Activated naive CD4-positive, alpha-beta T cell treated with anti-CD3 and anti-CD28 coated beads, Interleukin-2, amount 50 U/mL, for 72 hours (primary cell): ENCODE data around the gene ZMAT3. TPM values are rescaled to one million over a fixed set of nuclear protein-coding genes. Genes with fewer than 3 reads are reported as not detected.
A peak's percentile ranks its signal among the peaks of the same experiment; 100 is the strongest.

ENCODE experiments used
- ATAC-seq, 2 donors: fragments of 150-1000 bp; cut with Tn5 transposase; 2 replicates each; pipeline ENCODE4 v1.10.0; 2021; ENCODE audit warnings: mild to moderate bottlenecking in 2 of 2, moderate library complexity in 2 of 2
- DNase-seq, 2 donors: peaks; one replicate each; pipeline ENCODE4 v3.0.0; 2021 to 2022; ENCODE audit warnings: low spot score in 2 of 2
- H3K27ac Mint-ChIP-seq, 2 donors: one replicate each; pipeline ENCODE4 v1.8.0; 2022; ENCODE audit warnings: mild to moderate bottlenecking in 2 of 2, mixed read lengths in 2 of 2
- H3K36me3 Mint-ChIP-seq, 2 donors: one replicate each; pipeline ENCODE4 v1.8.0; 2022; ENCODE audit warnings: mixed read lengths in 2 of 2
- H3K9me3 Mint-ChIP-seq, 2 donors: one replicate each; pipeline ENCODE4 v1.8.0; 2022; ENCODE audit warnings: mixed read lengths in 2 of 2
- total RNA-seq, 2 donors: library from RNA; stranded (reverse); gene quantifications; one replicate each; pipeline ENCODE4 v1.2.3, GENCODE V29; 2022

ZMAT3 gene
- total RNA-seq, 2 donors from 2014 or later = 11.1 to 83.2 TPM

- H3K36me3 Mint-ChIP-seq = peaks cover 0 to 4% of the 10 kb centered on the region in 2 donors
- ATAC-seq (peak; percentile 84 to 92), DNase-seq (peak in 1 of 2 donors; percentile 76)
- H3K9me3 Mint-ChIP-seq = no peaks in the 10 kb centered on the region
- H3K27ac Mint-ChIP-seq = no peak overlapping the region
Measured at GRCh38 chr3:179015551-179016020, 56.0 kb downstream of the ZMAT3 start.

- H3K36me3 Mint-ChIP-seq = peaks cover 4 to 13% of the 10 kb centered on the region in 2 donors
- ATAC-seq (no peak), DNase-seq (no peak)
- H3K9me3 Mint-ChIP-seq = no peaks in the 10 kb centered on the region
- H3K27ac Mint-ChIP-seq = peak overlapping the region in 1 of 2 donors; percentile 20
Measured at GRCh38 chr3:179005706-179006105, 65.9 kb downstream of the ZMAT3 start.

- Mint-ChIP-seq H3K36me3 (peaks cover 4 to 13% of the 10 kb centered on the region in 2 donors), H3K27ac (peak overlapping the region in 1 of 2 donors; percentile 20), H3K9me3 (no peaks in the 10 kb centered on the region)
- DNase-seq (no peak), ATAC-seq (no peak)
Measured at GRCh38 chr3:179005213-179005612, 66.4 kb downstream of the ZMAT3 start.

- H3K36me3 Mint-ChIP-seq = peaks cover 15 to 18% of the 10 kb centered on the region in 2 donors
- DNase-seq (no peak), ATAC-seq (no peak)
- no peaks in the 10 kb centered on the region for H3K9me3 Mint-ChIP-seq
- peak overlapping the region in 1 of 2 donors; percentile 29 for H3K27ac Mint-ChIP-seq
Measured at GRCh38 chr3:179000659-179001058, 71.0 kb downstream of the ZMAT3 start.

GRCh38 chr3:179000144-179000543 is 71.5 kb downstream of the ZMAT3 start:
- Mint-ChIP-seq H3K36me3 (peaks cover 10 to 18% of the 10 kb centered on the region in 2 donors), H3K27ac (peak overlapping the region; percentile 35 to 90), H3K9me3 (no peaks in the 10 kb centered on the region)
- peak; percentile 96 to 99 for ATAC-seq
- no peak for DNase-seq

- H3K9me3 Mint-ChIP-seq = peaks cover under 1 to 5% of the 10 kb centered on the region in 2 donors
- no peak for DNase-seq
- H3K27ac Mint-ChIP-seq = peak overlapping the region in 1 of 2 donors; percentile 7
- ATAC-seq = peak in 1 of 2 donors; percentile 62
- H3K36me3 Mint-ChIP-seq = peaks cover 23 to 24% of the 10 kb centered on the region in 2 donors
Measured at GRCh38 chr3:178996399-178996798, 75.2 kb downstream of the ZMAT3 start.

GRCh38 chr3:178990293-178990692 is 81.3 kb downstream of the ZMAT3 start:
- peaks cover 66 to 70% of the 10 kb centered on the region in 2 donors for H3K36me3 Mint-ChIP-seq
- no peak overlapping the region for H3K27ac Mint-ChIP-seq
- DNase-seq = no peak
- ATAC-seq = no peak
- H3K9me3 Mint-ChIP-seq = peaks cover 40 to 44% of the 10 kb centered on the region in 2 donors

GRCh38 chr3:178989821-178990220 is 81.8 kb downstream of the ZMAT3 start:
- H3K36me3 Mint-ChIP-seq = peaks cover 69 to 75% of the 10 kb centered on the region in 2 donors
- no peak for DNase-seq
- H3K9me3 Mint-ChIP-seq = peaks cover 43 to 47% of the 10 kb centered on the region in 2 donors
- no peak overlapping the region for H3K27ac Mint-ChIP-seq
- no peak for ATAC-seq

- Mint-ChIP-seq H3K36me3 (peaks cover 67 to 69% of the 10 kb centered on the region in 2 donors), H3K27ac (no peak overlapping the region), H3K9me3 (peaks cover 48 to 51% of the 10 kb centered on the region in 2 donors)
- no peak for DNase-seq
- ATAC-seq = no peak
Measured at GRCh38 chr3:178987745-178988144, 83.9 kb downstream of the ZMAT3 start.

GRCh38 chr3:178986456-178986855 is 85.2 kb downstream of the ZMAT3 start:
- H3K9me3 Mint-ChIP-seq = peaks cover 46 to 48% of the 10 kb centered on the region in 2 donors

GRCh38 chr3:178982137-178982536 is 89.5 kb downstream of the ZMAT3 start:
- ATAC-seq (peak; percentile 68 to 76), DNase-seq (no peak)
- Mint-ChIP-seq H3K27ac (no peak overlapping the region), H3K9me3 (peaks cover 10 to 18% of the 10 kb centered on the region in 2 donors), H3K36me3 (peaks cover 20 to 21% of the 10 kb centered on the region in 2 donors)

More at GRCh38 chr3:178986456-178986855, 85.2 kb downstream of the ZMAT3 start:
- Mint-ChIP-seq H3K27ac (no peak overlapping the region), H3K36me3 (peaks cover 63% of the 10 kb centered on the region in 2 donors)
- DNase-seq = no peak
- no peak for ATAC-seq

- Mint-ChIP-seq H3K27ac (no peak overlapping the region), H3K9me3 (peaks cover 8 to 9% of the 10 kb centered on the region in 2 donors), H3K36me3 (peaks cover 23 to 26% of the 10 kb centered on the region in 2 donors)
- DNase-seq (no peak), ATAC-seq (no peak)
Measured at GRCh38 chr3:178975320-178975719, 96.3 kb downstream of the ZMAT3 start.

- no peak for ATAC-seq
- Mint-ChIP-seq H3K27ac (no peak overlapping the region), H3K9me3 (peaks cover 8 to 9% of the 10 kb centered on the region in 2 donors), H3K36me3 (peaks cover 23 to 26% of the 10 kb centered on the region in 2 donors)
- no peak for DNase-seq
Measured at GRCh38 chr3:178971614-178972013, 100.0 kb downstream of the ZMAT3 start.

GRCh38 chr3:178969004-178969700 is 102.5 kb downstream of the ZMAT3 start:
- no peak for DNase-seq
- H3K36me3 Mint-ChIP-seq = peaks cover 14 to 16% of the 10 kb centered on the region in 2 donors
- H3K9me3 Mint-ChIP-seq = peaks cover 5 to 9% of the 10 kb centered on the region in 2 donors
- ATAC-seq = peak in 1 of 2 donors; percentile 18
- no peak overlapping the region for H3K27ac Mint-ChIP-seq
